ENCODE data around the gene PHACTR1.

- no peak for TF ChIP-seq SUZ12 (IDR thresholded peaks at IDR 0.05)
- no peak for TF ChIP-seq FOXA1 (IDR thresholded peaks at IDR 0.05)
- TF ChIP-seq BHLHE40 (IDR thresholded peaks at IDR 0.05; ENCODE audit: borderline replicate concordance), result no peak
- TF ChIP-seq FOXM1 (IDR thresholded peaks at IDR 0.05; ENCODE audit: borderline replicate concordance), result no peak
- TF ChIP-seq ZNF384 (IDR thresholded peaks at IDR 0.05), result no peak
- no peak for TF ChIP-seq FOXK2 (IDR thresholded peaks at IDR 0.05)
- TF ChIP-seq SP1 (IDR thresholded peaks at IDR 0.05), result no peak
- TF ChIP-seq PKNOX1 (IDR thresholded peaks at IDR 0.05), result no peak
- no peak for TF ChIP-seq ELF4 (IDR thresholded peaks at IDR 0.05)
Measured at GRCh38 chr6:12719017-12719416, 2.5 kb downstream of the PHACTR1 start.
